Limb (tissue), 2 donors: ENCODE measurements around the gene NRL.
A peak's percentile ranks its signal among the peaks of the same experiment; 100 is the strongest.

Experiments
- DNase-seq, 2 donors: peaks; one replicate each; pipeline ENCODE4 v3.0.0-alpha.2; 2016; ENCODE audit errors: extremely low spot score in 2 of 2

Gene NRL

DNA sequence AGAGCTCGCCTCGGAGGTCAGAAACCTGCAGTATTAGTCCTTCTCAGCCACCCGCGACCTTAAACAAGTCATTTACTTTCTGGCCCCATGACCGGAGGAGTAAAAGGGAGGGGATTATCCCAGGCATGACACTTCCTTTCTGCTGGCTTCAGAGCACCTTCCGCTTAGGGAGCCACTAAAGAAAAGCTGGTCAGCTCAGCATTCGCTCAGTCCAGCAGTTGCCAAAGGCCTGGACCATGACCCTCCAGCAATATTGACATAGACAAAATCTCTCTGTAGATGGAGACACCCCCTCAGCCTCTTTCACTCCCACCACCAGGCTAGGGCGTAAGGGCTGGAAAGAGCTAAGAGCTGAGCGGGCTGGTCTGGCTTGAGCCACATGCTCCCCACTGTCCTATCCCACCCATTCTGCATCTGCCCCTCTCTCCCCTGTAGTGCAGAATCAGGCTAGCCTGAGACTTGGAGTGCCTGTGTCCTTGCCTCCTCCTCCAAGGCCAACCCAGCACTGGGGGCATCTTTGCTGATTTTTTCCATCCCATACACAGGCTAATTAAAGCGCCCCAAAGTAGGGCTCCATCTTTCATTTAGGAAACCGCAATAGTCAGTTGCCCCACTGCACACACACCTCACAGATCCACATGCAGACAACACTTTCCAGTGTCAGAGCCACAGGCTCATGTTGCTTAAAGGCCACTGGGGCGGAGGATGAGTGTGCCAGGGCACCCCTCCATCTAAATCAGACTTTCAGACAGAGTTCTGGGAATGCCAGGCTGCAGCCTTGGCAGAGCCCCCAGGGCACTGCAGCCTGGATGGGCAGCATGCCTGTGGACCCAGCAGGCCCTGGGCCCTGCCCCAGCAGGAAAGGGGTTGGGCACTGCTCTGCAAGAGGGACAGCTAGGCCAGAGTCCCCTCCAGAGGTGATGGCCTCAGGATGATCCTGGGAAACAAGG, 47.3 kb downstream of the NRL start:
- no peak for DNase-seq

DNA sequence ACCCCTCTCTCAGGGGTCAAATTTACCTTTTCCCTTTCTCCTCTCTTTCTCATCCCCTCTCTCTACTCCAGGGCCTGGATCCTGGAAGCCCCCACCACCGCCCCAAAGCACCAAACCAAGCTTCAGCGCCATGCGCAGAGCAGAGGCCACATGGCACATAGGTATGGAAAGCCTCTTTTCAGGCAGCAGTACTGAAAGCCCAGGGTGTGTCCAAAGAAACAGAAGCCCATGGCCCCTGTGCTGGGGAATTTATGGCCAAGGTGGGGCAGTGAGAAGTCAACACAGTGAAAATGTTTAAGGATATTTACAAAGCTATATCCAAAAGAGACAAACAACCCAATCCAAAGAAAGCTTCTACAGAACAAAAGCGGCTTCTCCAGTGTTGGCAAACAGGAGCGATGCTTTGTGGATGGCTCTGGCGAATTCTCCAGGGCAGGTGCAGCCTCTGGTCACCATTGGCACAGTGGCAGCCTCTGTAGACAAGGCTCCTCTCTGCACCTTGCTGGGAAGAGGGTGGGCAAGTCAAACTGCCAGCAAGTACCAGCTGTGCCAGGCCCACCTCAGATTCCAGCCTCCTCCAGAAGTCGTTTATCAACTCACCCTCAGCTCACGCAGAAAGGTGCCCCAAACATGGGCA, 48.1 kb downstream of the NRL start:
- DNase-seq: no peak

DNA sequence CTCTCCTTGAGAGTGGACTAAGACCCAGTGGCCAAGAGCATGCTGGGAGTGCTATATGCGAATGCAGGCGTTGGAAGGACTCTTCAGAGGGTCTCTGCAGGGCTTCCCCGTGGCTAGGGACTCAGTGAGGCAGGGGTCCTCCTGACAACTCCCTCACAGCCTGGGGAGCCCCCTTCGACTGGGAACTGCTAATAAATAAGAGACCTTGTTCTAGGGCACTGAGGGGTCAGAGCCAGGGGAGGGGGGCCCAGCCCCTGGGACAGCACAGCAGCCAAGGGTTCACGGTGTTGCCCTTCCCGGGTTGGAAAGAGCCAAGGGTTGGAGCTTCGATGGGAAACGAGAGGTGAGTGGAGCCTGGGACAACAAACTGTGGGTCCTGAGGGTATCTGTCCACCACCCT, 49.3 kb downstream of the NRL start:
- no peak for DNase-seq

DNA sequence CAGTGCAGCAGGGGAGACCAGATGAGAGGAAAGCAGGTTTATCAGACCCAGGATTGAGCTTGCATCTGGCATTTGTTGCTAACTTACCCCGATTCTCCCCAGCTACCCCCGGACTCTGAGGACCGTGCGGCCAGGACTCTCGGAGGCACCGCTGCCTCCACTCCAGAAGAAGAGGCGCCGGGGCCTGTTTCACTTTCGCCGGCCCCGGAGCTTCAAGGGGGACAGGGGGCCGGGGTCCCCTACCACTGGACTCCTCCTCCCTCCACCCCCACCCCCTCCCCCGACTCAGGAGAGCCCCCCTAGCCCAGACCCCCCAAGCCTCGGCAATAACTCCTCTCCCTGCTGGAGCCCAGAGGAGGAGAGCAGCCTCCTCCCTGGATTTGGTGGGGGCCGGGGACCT, 49.9 kb downstream of the NRL start:
- DNase-seq: no peak

DNA sequence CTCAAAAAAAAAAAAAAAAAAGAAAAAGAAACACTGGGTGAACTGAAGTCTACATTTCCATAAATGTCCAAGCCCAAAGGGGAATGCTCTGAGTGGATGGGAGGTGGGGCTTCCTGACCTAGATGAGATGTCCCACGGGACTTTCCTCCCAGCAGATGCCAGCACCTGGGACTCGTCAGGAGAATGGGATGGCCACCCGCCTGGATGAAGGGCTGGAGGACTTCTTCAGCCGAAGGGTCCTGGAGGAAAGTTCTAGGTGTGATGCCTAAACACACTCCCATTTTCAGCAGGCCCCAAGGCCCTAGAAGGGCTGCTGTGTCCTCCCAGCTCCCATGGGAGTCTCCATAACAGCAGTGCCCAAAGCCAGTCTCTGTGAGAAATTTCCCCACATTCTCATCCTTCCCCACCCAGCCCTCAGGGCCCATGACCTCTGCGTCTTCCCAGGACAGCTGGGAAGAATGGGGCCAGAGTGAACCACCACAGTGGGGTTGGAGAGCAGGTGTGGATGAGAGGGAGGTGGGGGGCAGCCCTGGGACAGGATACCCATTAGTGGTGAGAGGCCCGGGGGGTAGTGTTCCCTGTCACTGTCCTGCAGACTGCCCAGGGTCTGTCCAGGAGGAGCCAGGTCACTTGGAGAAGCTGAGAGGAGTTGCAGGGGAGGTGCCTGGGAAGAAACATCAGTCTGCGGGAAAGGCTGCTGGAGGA, 50.5 kb downstream of the NRL start:
- DNase-seq: no peak

DNA sequence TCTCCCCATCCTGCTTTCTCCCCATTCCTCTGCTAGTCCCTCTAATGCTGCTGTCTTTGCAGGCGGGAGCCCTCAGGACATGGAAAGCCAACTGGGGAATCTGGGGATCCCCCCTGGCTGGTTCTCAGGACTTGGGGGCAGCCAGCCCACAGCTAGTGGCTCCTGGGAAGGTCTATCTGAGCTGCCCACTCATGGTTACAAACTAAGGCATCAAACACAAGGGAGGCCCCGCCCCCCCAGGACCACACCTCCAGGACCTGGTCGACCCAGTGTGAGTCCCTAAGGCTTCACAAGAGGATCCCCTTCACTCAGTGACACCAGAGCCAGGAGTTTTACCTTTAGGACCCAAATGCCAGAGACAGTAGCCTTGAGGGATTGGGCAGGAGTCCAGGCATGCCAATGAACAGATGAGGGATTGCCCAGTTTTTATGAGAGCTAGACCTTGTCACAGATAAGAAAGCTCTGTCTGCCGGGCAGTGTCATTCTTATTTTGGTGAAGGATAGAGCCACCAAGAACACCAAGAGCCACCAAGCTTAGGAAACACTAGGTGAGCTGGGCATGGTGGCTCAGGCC, 51.4 kb downstream of the NRL start:
- no peak for DNase-seq

DNA sequence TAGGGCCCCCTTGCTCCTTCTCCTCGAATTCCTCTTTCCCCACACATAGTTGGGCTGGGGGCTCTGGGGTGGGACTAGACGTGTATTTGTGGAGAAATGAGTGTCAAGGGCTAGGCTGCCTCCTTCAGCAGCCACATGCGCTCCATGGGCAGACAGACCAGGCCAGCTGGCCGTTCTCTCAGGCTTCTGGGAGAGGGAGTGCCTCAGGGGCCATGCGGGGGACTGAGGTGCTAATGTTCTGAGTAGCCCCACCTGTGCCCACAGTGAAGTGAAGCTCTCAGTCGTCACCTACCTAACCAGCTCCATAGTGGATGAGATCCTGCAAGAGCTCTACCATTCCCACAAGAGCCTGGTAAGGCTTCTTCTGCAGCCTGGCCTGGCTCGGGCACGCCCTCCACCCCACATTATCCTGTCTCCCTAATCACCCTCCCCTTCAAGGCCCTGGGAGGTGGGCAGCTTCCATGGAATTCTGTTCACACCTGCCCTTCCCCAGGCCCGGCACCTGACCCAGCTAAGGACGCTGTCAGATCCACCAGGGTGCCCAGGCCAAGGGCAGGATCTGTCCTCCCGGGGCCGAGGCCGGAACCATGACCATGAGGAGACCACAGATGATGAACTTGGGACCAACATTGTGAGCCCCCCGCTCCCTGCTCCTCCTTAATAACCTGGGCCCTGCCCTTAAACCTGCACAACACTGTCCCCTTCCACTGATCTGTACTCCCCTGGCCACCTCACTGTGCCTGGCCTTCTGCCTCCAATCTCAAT, 52.4 kb downstream of the NRL start:
- no peak for DNase-seq

DNA sequence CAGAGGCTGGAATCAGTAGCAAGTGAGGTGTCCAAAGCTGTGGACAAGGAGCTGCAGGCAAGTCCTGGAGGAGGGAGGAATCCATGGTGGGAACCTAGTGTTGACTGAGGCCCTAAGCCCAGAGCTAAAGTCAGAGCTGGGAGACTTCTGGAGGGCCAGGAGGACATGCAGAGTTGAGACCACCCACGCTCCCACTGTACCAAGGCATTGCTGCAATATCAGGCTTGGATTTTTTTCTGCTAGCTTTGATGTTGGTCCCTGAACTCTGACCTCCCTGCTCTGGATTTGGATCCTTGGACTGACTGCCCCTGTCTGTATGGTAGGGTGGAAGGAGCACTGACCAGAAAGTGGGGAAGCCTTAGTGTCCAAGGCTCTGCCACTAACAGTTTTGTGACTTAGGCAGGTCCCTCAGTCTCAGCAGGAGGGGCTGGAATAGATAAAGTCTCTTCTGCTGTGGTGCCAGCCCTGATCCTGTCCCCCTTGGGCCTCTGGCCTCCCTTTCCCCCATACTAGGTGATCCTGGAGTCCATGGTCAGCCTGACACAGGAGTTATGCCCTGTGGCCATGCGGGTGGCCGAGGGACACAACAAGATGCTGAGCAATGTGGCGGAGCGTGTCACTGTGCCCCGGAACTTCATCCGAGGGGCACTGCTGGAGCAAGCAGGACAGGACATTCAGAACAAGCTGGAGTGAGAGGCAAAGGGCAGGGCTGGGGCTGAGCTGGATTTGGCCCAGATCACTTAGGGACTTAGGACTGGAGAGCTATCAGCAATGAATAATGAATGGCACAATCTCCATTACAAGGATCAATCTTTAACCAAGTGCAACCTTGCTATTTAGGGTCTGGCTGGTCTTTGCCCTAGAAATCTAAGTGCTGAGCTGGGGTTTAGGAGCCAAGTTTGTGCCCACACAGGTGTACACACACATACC, 53.5 kb downstream of the NRL start:
- no peak for DNase-seq

DNA sequence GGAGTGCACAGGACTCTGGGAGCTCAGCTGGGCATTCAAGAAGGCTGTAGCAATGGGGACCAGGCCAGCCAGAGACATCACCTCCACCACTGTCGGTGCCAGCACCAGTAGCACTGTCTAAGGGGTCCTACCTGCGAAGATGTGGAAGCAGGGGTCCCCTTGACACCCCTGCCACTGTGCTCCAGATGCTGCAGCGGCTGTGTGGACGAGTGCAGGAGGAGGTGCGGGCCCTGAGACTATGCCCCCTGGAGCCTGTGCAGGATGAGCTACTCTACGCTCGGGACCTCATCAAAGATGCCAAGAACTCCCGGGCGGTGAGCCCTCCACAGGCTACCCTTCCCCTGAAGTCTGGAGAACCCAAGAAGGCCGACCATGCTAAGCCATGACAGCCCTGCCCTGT, 54.3 kb downstream of the NRL start:
- DNase-seq: no peak

DNA sequence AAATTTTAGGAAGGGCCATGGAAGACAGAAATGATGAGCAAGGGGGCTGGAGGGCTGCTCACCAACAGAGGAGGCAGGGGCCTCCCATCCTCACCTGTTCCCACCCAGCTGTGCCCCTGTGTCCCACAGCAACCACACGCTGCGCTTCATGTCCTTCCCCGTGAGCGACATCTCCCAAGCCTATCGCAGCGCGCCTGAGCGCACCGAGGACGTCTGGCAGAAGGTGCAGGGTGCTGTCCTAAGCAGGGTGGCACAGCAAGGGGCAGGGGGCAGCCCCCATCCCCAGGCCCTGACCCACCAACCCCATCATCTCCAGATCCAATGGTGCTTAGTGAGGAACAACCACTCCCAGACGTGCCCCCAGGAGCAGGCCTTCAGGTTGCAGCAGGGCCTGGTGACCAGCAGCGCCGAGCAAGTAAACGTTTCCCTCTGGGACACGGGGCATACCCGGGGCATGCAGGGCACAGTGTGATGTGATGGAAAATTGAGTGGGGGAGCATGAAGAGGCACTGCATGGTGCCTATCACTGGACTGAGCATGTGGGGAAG, 54.8 kb downstream of the NRL start:
- DNase-seq: no peak

DNA sequence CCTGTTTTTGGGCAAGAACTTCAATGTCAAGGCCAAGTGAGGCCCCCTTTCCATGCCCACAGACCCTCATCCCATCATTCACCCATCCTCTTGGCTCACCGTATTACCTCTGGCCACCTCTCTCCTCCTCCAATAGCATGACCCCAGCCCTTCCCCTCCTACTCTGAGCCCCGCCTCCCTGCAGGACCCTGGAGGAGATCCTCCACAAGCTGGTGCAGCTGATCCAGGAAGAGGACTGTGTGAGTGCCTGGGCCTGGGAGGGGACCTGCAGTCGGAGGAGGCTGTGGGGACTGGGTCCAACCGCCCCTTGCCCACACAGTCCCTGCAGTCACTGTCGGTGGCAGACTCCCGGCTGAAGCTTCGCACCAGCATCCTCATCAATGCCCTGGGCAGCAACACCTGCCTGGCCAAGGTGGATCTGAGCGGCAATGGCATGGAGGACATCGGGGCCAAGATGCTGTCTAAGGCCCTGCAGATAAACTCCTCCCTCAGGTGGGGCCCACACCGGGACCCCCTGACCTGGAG, 55.7 kb downstream of the NRL start:
- no peak for DNase-seq

DNA sequence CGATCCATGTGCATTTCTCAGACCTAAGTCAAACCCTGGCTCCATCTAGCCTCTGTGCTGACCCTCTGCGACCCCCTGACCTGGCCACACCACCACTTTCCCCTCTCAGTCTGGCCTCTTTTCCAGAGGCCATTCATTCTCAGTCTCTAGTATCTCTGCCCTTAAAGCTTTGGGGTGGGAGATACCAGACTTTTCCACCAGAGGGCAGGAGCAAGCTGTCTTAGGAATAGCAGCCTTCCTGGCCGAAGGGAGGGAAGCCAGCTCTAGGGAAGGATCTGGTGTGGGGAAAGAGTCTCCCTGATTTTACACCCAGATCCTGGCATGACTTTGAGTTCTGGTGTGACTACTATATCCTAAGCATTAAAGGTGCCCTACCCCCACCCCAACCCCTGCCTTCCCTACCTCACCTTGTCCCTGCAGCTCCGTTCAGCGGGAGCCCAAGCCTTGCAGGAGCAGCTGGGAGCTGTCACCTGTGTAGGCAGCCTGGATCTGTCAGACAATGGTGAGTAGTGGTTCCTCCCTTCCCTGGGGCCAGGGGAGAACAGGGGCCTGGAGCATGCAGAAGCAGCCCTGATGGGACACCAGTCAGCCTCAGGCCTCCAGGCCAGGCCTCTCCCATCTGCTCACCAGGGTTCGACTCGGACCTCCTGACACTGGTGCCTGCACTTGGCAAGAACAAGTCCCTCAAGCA, 56.3 kb downstream of the NRL start:
- peak; percentile 69 to 87 for DNase-seq

DNA sequence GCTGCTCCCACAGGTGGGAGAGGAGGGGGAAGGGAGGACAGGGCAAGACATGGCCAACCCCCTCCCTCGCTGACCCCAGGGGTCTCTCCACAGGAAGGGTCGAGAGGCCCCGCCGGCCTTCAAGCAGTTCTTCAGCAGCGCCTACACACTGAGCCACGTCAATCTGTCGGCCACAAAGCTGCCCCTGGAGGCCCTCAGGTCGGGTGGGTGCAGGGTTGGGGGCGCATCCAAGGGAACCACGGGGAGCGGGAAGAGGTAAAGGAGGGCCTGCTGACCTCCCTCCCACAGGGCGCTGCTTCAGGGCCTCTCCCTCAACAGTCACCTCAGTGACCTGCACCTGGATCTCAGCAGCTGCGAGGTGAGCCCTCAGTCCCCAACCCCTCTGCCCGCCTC, 56.9 kb downstream of the NRL start:
- no peak for DNase-seq

DNA sequence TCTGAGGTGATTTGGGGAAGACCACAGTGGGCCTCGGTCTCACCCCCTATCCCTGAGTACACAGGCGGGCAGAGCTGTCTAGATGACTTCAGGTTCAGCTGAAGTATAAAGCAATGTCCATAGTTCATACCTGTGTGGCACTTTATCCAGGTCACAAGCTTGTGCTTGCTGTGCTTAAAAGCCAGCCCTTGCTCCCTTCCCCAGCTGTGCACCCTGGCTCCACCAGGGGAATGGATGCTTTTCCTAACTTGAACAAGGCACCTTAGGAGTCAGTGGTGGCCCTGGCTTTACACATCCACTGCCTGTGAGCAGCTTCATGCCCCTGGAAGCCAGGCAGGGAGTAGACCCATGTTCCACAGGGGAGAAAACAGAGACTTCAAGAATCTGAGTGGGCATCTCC, 57.5 kb downstream of the NRL start:
- DNase-seq: no peak

DNA sequence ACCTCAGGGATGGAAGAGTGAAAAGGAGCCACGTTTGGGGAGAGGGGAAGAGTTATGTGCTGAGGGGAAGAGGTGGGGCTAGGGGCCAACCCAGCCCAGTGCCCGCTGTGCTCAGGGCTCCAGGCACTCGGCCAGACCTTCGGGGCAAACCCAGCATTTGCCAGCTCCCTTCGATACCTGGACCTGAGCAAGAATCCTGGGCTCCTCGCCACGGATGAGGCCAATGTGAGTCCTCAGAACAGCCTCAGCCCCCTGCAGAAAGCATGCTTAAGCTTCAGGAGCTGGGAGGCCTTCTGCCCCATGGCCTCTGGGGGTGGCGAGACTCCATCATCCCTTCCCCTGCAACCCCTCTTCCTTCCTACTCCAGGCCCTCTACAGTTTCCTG, 58.0 kb downstream of the NRL start:
- DNase-seq: no peak

DNA sequence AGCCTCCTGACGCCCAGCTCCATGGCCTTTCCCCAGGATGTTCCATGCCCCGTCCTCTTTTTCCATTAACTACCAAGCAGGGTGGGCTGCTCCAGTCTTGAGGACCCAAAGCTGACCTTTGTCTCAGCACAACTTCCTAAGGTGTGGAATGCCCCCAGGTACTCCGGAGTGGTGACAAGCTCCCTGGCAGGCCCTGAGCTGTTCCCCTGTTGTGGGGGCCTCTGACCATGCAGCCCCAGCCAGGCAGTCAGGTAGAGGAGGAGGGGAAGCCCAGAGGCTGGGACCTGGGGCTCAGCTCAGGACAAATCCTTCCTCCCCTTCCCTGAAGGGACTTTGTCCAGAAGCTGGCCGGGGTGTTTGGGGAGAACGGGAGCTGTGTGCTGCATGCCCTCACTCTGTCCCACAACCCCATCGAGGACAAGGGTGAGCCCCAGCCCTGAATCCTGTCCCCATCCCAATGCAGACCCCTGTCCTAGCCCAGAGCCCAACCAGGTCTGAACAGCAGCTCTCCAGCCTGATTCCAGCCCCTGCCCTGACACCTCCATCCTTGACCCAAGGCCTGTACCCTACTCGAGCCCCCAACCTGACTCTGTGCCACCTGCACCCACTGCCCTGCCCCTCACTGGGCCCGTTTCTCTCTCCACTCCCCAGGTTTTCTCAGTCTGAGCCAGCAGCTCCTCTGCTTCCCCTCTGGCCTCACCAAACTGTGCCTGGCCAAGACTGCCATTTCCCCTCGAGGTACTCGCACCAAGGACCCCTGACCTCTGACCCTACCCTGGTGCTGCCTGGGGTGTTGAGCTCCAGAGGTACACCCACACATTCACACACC, 58.6 kb downstream of the NRL start:
- no peak for DNase-seq

DNA sequence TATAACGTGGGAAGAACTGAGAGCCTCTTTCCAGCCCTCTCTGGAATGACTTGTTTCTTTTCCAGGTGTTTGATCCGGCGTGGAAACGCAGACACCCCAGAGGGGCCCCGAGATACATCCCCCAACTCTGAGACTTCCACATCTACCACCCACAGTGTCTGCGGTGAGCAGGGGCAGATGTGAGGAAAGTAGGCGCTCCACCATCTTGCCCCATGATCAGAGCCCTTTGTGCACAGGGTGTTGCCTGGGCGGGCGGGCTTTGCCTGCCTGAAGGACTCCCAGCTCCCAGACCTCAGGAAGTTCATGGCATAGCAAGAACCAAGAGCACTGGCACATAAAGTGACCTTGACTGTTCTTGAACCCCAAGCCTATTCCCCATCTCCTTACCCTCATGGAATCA, 60.1 kb downstream of the NRL start:
- DNase-seq: no peak

DNA sequence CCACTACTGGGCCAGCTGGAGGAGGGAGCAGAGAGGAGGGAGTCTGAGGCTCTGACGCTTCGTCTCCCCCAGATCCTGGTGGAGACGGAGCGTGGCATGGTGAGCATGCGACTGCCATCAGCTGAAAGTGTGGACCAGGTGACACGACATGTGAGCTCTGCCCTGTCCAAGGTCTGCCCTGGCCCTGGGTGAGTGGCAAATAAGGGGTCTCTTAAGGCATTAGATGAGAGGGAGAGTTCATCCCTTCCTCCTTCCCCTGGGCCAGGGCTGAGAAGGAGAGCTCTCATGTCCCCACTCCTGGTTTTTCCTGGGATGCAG, 60.5 kb downstream of the NRL start:
- DNase-seq: no peak
